Measurements from ENCODE around the gene NKAIN2.

GRCh38 chr6:124459268-124459667 is 655.6 kb downstream of the NKAIN2 start:
- TF ChIP-seq ATF3 (IDR thresholded peaks at IDR 0.05) (no peak), SIN3A (IDR thresholded peaks at IDR 0.05; ENCODE audit: low read depth) (no peak)
